Measurements from ENCODE around the gene OR2V2. TPM values are rescaled to one million over a fixed set of nuclear protein-coding genes. Genes with fewer than 3 reads are reported as not detected.
"Not testable (repeated sequence)": the region's sequence is repeated elsewhere in the genome, so short reads cannot be mapped to it uniquely, and the experiment has no call there.

Gene OR2V2
- total and polyA plus RNA-seq, 3 donors from 2014 or later = not detected

DNA sequence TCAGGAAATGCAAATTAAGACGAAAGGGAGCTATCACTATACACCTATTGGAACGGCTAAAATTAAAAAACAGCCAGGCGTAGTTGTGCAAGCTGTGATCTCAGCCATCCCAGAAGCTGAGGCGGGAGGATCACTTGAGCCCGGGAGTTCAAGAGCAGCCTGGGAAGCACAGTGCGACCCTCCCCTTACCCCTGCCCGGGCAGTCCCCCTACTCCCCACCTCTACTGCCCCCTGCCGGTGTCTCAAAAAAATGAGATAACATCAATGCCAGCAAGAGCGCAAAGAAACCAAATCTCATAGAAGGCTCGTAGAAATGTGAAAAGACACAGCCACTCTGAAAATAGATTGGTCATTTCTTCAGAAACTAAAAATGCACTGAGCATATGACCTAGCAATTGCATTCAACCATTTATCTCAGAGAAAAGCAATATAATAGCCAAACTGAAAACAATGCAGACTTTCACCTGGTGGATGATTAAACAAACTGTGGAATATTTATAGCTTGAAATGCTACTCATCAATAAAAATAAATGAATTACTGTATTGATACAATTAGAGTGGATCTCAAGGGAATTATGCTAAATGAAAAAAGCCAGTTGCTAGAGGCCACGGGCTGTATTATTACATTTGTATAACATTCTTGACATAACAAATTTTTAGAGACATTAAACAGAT lies 20.6 kb downstream of the OR2V2 start:
- Histone ChIP-seq H3K4me3 (no peak overlapping the region), H3K9me3 (no peaks in the 10 kb centered on the region), H3K27ac (no peak overlapping the region), H3K27me3 (no peaks in the 10 kb centered on the region), H3K4me1 (no peaks in the 10 kb centered on the region), H3K36me3 (ENCODE audit: low read depth, missing control alignments) (no peaks in the 10 kb centered on the region)
- 14 to 16% methylated on average over 11 of the region's 11 CpGs for WGBS, 2 donors
- intact Hi-C loops (cut with DNase I; ENCODE audit: low total_unique reads) = no loop called here
- DNase-seq = no peak
- no peak for TF ChIP-seq POLR2A (IDR thresholded peaks at IDR 0.05)
- TF ChIP-seq CTCF (IDR thresholded peaks at IDR 0.05) = peak in 1 of 3 experiments; percentile 47

- TF ChIP-seq CTCF (IDR thresholded peaks at IDR 0.05) = no peak
- no peak for TF ChIP-seq POLR2A (IDR thresholded peaks at IDR 0.05)
- no peak overlapping the region for H3K27ac ChIP-seq
- H3K4me1 ChIP-seq = no peaks in the 10 kb centered on the region
- no peaks in the 10 kb centered on the region for H3K9me3 ChIP-seq
- no peak for DNase-seq
- 27 to 29% methylated on average over 14 of the region's 14 CpGs for WGBS, 2 donors
- no peaks in the 10 kb centered on the region for H3K27me3 ChIP-seq
- H3K4me3 ChIP-seq = no peak overlapping the region
- no peaks in the 10 kb centered on the region for H3K36me3 ChIP-seq (ENCODE audit: low read depth, missing control alignments)
- intact Hi-C loops (cut with DNase I; ENCODE audit: low total_unique reads) = no loop called here
Observed at GRCh38 chr5:181168595-181169118, 21.3 kb downstream of the OR2V2 start.

- H3K4me1 ChIP-seq; intact Hi-C loops (cut with DNase I; ENCODE audit: low total_unique reads); H3K36me3 ChIP-seq (ENCODE audit: low read depth, missing control alignments); H3K9me3 ChIP-seq; H3K27me3 ChIP-seq; H3K27ac ChIP-seq: not testable (repeated sequence)
- 6 to 9% methylated on average over 32 to 50 of the region's 50 CpGs for WGBS, 2 donors
- peak overlapping the region in 1 of 2 donors; percentile 12 for H3K4me3 ChIP-seq
- DNase-seq = peak; percentile 58
Observed at GRCh38 chr5:181169459-181170236, 22.3 kb downstream of the OR2V2 start.

DNA sequence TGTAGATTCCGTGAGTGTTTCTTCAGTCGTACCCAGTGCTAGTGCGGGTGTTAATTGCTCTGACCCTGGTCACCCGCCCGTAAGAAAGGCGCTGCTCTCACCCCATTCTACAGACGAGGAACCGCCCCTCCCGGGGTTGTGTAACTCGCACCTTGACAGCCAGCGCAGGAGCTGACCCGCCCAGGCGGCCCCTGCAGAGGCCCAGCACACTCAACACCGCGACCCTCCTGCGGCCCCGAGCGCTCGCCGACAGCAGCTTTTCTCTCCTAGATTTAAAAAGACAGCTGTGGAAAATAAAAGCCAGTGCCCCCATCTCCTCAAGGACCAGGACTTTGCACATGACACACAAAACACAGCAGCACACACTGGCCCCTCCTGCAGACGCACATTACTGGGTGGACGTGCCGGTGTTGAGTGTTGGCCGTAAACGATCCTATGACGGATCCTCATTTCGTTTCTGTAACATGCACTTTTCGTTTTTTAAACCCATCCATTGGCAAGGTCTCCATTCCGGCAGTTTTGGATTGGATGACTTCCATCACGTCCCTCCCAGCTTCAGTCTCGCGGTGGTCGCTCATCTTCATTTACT lies 22.9 kb downstream of the OR2V2 start:
- Histone ChIP-seq H3K27ac (no peak overlapping the region), H3K27me3 (no peaks in the 10 kb centered on the region), H3K9me3 (no peaks in the 10 kb centered on the region), H3K4me1 (no peaks in the 10 kb centered on the region), H3K36me3 (ENCODE audit: low read depth, missing control alignments) (no peaks in the 10 kb centered on the region), H3K4me3 (peak overlapping the region in 1 of 2 donors; percentile 12)
- intact Hi-C loops (cut with DNase I; ENCODE audit: low total_unique reads) = no loop called here
- TF ChIP-seq CTCF (IDR thresholded peaks at IDR 0.05) (no peak), POLR2A (IDR thresholded peaks at IDR 0.05) (no peak)
- no peak for DNase-seq
- WGBS, 2 donors = 10 to 15% methylated on average over 27 to 33 of the region's 33 CpGs

GRCh38 chr5:181170996-181171395 lies 23.6 kb downstream of the OR2V2 start:
- Histone ChIP-seq H3K36me3 (ENCODE audit: low read depth, missing control alignments) (no peaks in the 10 kb centered on the region), H3K9me3 (no peaks in the 10 kb centered on the region), H3K4me3 (no peak overlapping the region), H3K27ac (no peak overlapping the region), H3K4me1 (no peaks in the 10 kb centered on the region), H3K27me3 (no peaks in the 10 kb centered on the region)
- no peak for DNase-seq
- intact Hi-C loops (cut with DNase I; ENCODE audit: low total_unique reads) = no loop called here
- TF ChIP-seq POLR2A (IDR thresholded peaks at IDR 0.05) (no peak), CTCF (IDR thresholded peaks at IDR 0.05) (no peak)
- 25 to 34% methylated on average over 6 of the region's 6 CpGs for WGBS, 2 donors
